Breast epithelium (tissue), 4 donors: Measurements from ENCODE around the gene UGT1A7. TPM values are rescaled to one million over a fixed set of nuclear protein-coding genes. Genes with fewer than 3 reads are reported as not detected.

Experiments used
- DNase-seq, 2 donors: peaks; one replicate each; pipeline ENCODE4 v3.0.0-alpha.2; 2019; ENCODE audit warnings: low spot score in 2 of 2
- H3K27ac ChIP-seq, 2 donors: fragments of 200-600 bp; sonication (generic) in 1 of 2; one replicate each; pipeline ENCODE4 v1.5.1; 2016 to 2019; ENCODE audit warnings: mild to moderate bottlenecking in 1 of 2
- H3K27me3 ChIP-seq, 2 donors: fragments of 200-600 bp; sonication (generic) in 1 of 2; one replicate each; pipeline versions ENCODE4 v1.5.1 to v1.6.0; 2017 to 2019; ENCODE audit warnings: control low read depth in 1 of 2, mild to moderate bottlenecking in 1 of 2
- H3K36me3 ChIP-seq: fragments of 200-600 bp; one replicate; pipeline ENCODE4 v1.5.1; 2019
- H3K4me1 ChIP-seq, 2 donors: fragments of 200-600 bp; sonication (generic); one replicate each; pipeline ENCODE4 v1.5.1; 2016 to 2019; ENCODE audit warnings: control low read depth in 1 of 2
- H3K4me3 ChIP-seq, 3 donors: fragments of 200-600 bp; sonication (generic); 1 replicate in 2 of 3; 2 replicates in 1 of 3; pipeline ENCODE4 v1.5.1; 2016 to 2019; ENCODE audit warnings: mild to moderate bottlenecking in 3 of 3, moderate library complexity in 2 of 3
- H3K9me3 ChIP-seq, 2 donors: fragments of 200-600 bp; sonication (generic) in 1 of 2; one replicate each; pipeline ENCODE4 v1.5.1; 2016 to 2019; ENCODE audit warnings: control low read depth in 1 of 2
- POLR2A ChIP-seq: fragments of 450-650 bp; IDR thresholded peaks from one replicate; pipeline ENCODE4 v1.6.1; 2016; ENCODE audit warnings: antibody characterized with exemption, mild to moderate bottlenecking, moderate library complexity
- POLR2AphosphoS5 ChIP-seq, 3 donors: sonication (generic); formaldehyde crosslinking; IDR thresholded peaks; one replicate each; pipeline ENCODE4 v1.6.1; 2017; ENCODE audit warnings: antibody characterized with exemption in 3 of 3
- intact Hi-C: fragments of 100-400 bp; cut with DNase I; formaldehyde crosslinking; loops from one replicate; pipeline ENCODE4 v1.15.1; 2023; ENCODE audit warnings: low total_unique reads
- total RNA-seq, 3 donors: library from RNA; depleted of rRNA; stranded (reverse); fragments of >200 nt; gene quantifications; one replicate each; pipeline ENCODE4 v1.1.0, GENCODE V29; 2016
- TF ChIP-seq, protein P1 (sequence below), 3 donors: fragments of 450-650 bp; IDR thresholded peaks; one replicate each; pipeline ENCODE4 v1.5.1; 2016 to 2017; ENCODE audit warnings: antibody characterized with exemption in 3 of 3, mild to moderate bottlenecking in 3 of 3, moderate library complexity in 3 of 3

Gene UGT1A7
- total RNA-seq, 3 donors from 2014 or later = not detected

DNA sequence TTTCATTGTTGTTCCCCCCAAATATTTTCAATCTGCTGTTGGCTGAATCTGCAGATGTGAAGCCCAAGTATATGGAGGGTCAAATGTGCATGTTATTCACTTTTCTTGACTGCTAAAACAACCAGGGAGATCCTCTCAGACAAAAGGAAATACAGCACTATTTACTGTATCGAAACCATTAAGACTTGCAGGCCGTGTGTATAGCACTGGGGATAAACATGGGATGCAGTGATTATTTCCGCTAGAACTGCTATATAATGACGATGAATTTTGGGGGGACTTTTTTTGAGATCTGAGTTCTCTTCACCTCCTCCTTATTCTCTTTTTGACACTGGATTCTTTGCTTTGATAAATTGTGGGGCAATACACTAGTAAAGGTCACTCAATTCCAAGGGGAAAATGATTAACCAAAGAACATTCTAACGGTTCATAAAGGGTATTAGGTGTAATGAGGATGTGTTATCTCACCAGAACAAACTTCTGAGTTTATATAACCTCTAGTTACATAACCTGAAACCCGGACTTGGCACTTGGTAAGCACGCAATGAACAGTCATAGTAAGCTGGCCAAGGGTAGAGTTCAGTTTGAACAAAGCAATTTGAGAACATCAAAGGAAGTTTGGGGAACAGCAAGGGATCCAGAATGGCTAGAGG lies 74.9 kb downstream of the UGT1A7 start:
- intact Hi-C loops = no loop called here
- H3K4me1 ChIP-seq = no peaks in the 10 kb centered on the region

DNA sequence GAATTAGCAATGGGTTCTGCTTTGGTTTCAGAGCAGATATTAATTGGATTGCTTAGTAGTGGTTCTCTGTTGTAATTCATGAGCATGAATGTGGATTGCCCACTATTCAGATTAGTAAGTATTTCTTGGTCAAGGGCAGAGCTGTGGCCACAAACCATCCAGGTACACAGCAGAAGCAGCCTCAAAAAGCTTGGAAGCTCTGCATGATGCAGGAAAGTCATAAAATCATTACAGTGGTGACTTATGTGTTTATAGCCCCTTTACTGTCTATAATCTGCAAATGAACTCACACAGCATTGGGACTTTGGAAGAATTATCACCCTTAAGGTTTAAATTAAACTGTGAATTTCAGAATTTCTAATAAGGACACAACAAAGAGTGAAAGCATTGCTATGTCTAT lies 76.4 kb downstream of the UGT1A7 start:
- intact Hi-C loops = no loop called here
- Histone ChIP-seq H3K27ac (no peak overlapping the region), H3K4me1 (no peaks in the 10 kb centered on the region), H3K36me3 (no peaks in the 10 kb centered on the region), H3K4me3 (no peak overlapping the region), H3K9me3 (no peaks in the 10 kb centered on the region), H3K27me3 (no peaks in the 10 kb centered on the region)
- TF ChIP-seq POLR2AphosphoS5 (IDR thresholded peaks at IDR 0.05) (no peak), POLR2A (no peak)
- TF ChIP-seq, protein P1, sequence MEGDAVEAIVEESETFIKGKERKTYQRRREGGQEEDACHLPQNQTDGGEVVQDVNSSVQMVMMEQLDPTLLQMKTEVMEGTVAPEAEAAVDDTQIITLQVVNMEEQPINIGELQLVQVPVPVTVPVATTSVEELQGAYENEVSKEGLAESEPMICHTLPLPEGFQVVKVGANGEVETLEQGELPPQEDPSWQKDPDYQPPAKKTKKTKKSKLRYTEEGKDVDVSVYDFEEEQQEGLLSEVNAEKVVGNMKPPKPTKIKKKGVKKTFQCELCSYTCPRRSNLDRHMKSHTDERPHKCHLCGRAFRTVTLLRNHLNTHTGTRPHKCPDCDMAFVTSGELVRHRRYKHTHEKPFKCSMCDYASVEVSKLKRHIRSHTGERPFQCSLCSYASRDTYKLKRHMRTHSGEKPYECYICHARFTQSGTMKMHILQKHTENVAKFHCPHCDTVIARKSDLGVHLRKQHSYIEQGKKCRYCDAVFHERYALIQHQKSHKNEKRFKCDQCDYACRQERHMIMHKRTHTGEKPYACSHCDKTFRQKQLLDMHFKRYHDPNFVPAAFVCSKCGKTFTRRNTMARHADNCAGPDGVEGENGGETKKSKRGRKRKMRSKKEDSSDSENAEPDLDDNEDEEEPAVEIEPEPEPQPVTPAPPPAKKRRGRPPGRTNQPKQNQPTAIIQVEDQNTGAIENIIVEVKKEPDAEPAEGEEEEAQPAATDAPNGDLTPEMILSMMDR (IDR thresholded peaks at IDR 0.05) = no peak
- no peak for DNase-seq

More for the DNA sequence above, 74.9 kb downstream of the UGT1A7 start:
- H3K4me3 ChIP-seq = no peak overlapping the region
- no peak for DNase-seq
- H3K9me3 ChIP-seq = peaks cover 0 to under 1% of the 10 kb centered on the region in 2 donors
- H3K27ac ChIP-seq = no peak overlapping the region
- H3K36me3 ChIP-seq = no peaks in the 10 kb centered on the region
- H3K27me3 ChIP-seq = no peaks in the 10 kb centered on the region
- TF ChIP-seq, protein P1 (IDR thresholded peaks at IDR 0.05) = no peak
- no peak for TF ChIP-seq POLR2AphosphoS5 (IDR thresholded peaks at IDR 0.05)
- TF ChIP-seq POLR2A = no peak

DNA sequence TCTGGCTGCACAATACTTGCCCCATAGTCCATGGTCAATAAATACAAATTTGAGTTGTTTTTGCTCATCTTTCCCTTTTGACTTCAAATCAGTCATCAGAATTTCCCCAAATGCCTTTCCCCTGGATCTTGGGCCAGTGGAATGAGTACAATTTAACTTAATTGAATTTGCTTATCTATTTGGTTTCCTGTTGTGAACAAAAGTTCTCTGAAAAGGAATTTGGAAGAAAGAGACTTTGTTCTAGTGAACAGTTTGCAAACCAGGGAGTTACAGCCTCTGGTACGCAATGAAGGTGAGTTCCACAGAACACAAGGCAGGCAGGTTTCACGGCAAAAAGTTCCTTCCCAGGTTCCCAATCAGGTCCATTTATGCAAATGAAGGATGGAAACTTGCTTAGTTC lies 77.1 kb downstream of the UGT1A7 start:
- Histone ChIP-seq H3K27ac (no peak overlapping the region), H3K36me3 (no peaks in the 10 kb centered on the region), H3K27me3 (no peaks in the 10 kb centered on the region), H3K4me3 (no peak overlapping the region), H3K9me3 (no peaks in the 10 kb centered on the region), H3K4me1 (no peaks in the 10 kb centered on the region)
- DNase-seq = no peak
- TF ChIP-seq, protein P1 (IDR thresholded peaks at IDR 0.05) = no peak
- TF ChIP-seq POLR2A = no peak
- TF ChIP-seq POLR2AphosphoS5 (IDR thresholded peaks at IDR 0.05) = no peak
- intact Hi-C loops = no loop called here

DNA sequence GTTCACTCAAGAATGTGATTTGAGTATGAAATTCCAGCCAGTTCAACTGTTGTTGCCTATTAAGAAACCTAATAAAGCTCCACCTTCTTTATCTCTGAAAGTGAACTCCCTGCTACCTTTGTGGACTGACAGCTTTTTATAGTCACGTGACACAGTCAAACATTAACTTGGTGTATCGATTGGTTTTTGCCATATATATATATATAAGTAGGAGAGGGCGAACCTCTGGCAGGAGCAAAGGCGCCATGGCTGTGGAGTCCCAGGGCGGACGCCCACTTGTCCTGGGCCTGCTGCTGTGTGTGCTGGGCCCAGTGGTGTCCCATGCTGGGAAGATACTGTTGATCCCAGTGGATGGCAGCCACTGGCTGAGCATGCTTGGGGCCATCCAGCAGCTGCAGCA lies 78.3 kb downstream of the UGT1A7 start, which contains the start of gene UGT1A1:
Gene UGT1A1 (plus strand): TSS at position 228 of the 400 bp plus-strand sequence. CDS start 18 bp downstream, at position 246.
- Histone ChIP-seq H3K9me3 (no peaks in the 10 kb centered on the region), H3K4me3 (no peak within 1 kb of the TSS), H3K27me3 (no peaks in the 10 kb centered on the region), H3K4me1 (no peaks in the 10 kb centered on the region), H3K27ac (no peak within 1 kb of the TSS), H3K36me3 (no peaks in the 10 kb centered on the region)
- TF ChIP-seq, protein P1 (IDR thresholded peaks at IDR 0.05) = no peak
- TF ChIP-seq POLR2AphosphoS5 (IDR thresholded peaks at IDR 0.05) (no peak), POLR2A (no peak)
- DNase-seq = no peak
- intact Hi-C loops = no loop called here

DNA sequence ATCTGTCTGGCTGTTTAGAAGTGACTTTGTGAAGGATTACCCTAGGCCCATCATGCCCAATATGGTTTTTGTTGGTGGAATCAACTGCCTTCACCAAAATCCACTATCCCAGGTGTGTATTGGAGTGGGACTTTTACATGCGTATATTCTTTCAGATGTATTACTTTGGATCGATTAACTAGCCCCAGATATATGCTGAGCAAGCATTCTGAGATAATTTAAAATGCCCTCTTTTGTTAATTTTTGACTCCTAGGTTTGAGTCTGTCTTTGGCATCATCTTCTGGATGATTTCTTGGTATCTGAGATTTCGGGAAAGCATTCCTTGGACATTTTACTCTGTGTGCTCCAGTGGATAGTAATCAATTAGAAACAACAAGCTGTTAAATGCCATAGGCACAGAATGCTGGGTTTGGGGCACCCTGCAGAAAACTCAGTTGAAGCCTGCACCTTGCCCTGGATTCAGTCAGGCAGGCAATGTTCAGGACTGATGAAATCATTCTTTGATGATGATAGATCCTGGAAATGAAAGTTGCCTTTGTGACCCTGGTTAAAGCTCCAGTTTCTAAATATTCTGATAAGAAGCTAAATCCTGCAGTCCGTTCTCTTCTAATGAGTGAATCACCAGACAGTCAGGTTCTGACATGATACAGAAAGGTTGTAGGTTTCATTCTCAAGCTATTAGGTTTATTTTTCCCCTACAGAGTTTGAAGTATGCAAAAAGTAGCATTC lies 79.5 kb downstream of the UGT1A7 start:
- intact Hi-C loops = no loop called here
- DNase-seq = no peak
- no peak overlapping the region for H3K27ac ChIP-seq
- TF ChIP-seq, protein P1 (IDR thresholded peaks at IDR 0.05) = no peak
- H3K9me3 ChIP-seq = no peaks in the 10 kb centered on the region
- H3K4me3 ChIP-seq = no peak overlapping the region
- H3K36me3 ChIP-seq = no peaks in the 10 kb centered on the region
- H3K27me3 ChIP-seq = no peaks in the 10 kb centered on the region
- H3K4me1 ChIP-seq = no peaks in the 10 kb centered on the region
